ENCODE measurements around the gene HSPE1. TPM values are rescaled to one million over a fixed set of nuclear protein-coding genes. Genes with fewer than 3 reads are reported as not detected.
A peak's percentile ranks its signal among the peaks of the same experiment; 100 is the strongest.

The HSPE1 gene
- total RNA-seq, 4 donors from 2014 or later: 3.4 to 151 (median 56.4) TPM

- H3K27ac ChIP-seq: peak overlapping the region; percentile 22 to 56 (median 27)
- H3K4me3 ChIP-seq: no peak overlapping the region
- TF ChIP-seq POLR2AphosphoS5 (IDR thresholded peaks at IDR 0.05) (no peak), POLR2A (IDR thresholded peaks at IDR 0.05) (no peak), EP300 (IDR thresholded peaks at IDR 0.05; ENCODE audit: low read depth) (no peak)
- TF ChIP-seq, protein P1, sequence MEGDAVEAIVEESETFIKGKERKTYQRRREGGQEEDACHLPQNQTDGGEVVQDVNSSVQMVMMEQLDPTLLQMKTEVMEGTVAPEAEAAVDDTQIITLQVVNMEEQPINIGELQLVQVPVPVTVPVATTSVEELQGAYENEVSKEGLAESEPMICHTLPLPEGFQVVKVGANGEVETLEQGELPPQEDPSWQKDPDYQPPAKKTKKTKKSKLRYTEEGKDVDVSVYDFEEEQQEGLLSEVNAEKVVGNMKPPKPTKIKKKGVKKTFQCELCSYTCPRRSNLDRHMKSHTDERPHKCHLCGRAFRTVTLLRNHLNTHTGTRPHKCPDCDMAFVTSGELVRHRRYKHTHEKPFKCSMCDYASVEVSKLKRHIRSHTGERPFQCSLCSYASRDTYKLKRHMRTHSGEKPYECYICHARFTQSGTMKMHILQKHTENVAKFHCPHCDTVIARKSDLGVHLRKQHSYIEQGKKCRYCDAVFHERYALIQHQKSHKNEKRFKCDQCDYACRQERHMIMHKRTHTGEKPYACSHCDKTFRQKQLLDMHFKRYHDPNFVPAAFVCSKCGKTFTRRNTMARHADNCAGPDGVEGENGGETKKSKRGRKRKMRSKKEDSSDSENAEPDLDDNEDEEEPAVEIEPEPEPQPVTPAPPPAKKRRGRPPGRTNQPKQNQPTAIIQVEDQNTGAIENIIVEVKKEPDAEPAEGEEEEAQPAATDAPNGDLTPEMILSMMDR (IDR thresholded peaks at IDR 0.05): no peak
- peaks cover 0 to 35% (median 10%) of the 10 kb centered on the region in 4 donors for H3K36me3 ChIP-seq
- no peak for DNase-seq
- intact Hi-C loops (cut with DNase I; ENCODE audit: low total_unique reads): no loop called here
- no peaks in the 10 kb centered on the region for H3K27me3 ChIP-seq
- peaks cover 0 to 51% (median 12%) of the 10 kb centered on the region in 4 donors for H3K4me1 ChIP-seq
- H3K9me3 ChIP-seq: no peaks in the 10 kb centered on the region
- WGBS, 2 donors (ENCODE audit: low coverage in 1 of 2): 70 to 73% methylated on average over 2 to 4 of the region's 4 CpGs
- in situ Hi-C loops (cut with MboI; ENCODE audit: low pct_ligation_motif_present in 1 of 4, low pct_unique_long_range_greater_than_20kb in 1 of 4, low sequenced_read_pairs in 3 of 4): no loop called here
Measured at GRCh38 chr2:197460649-197461048, 39.5 kb upstream of the HSPE1 start.

- Histone ChIP-seq H3K4me3 (no peak overlapping the region), H3K27ac (peak overlapping the region; percentile 22 to 56 (median 34)), H3K4me1 (peaks cover 0 to 51% (median 11%) of the 10 kb centered on the region in 4 donors), H3K36me3 (peaks cover 0 to 37% (median 11%) of the 10 kb centered on the region in 4 donors), H3K9me3 (no peaks in the 10 kb centered on the region), H3K27me3 (no peaks in the 10 kb centered on the region)
- intact Hi-C loops (cut with DNase I; ENCODE audit: low total_unique reads): no loop called here
- DNase-seq: no peak
- WGBS, 2 donors (ENCODE audit: low coverage in 1 of 2): 78 to 80% methylated on average over 1 to 2 of the region's 2 CpGs
- TF ChIP-seq, protein P1 (IDR thresholded peaks at IDR 0.05): no peak
- TF ChIP-seq EP300 (IDR thresholded peaks at IDR 0.05; ENCODE audit: low read depth) (no peak), POLR2A (IDR thresholded peaks at IDR 0.05) (no peak)
- in situ Hi-C loops (cut with MboI; ENCODE audit: low pct_ligation_motif_present in 1 of 4, low pct_unique_long_range_greater_than_20kb in 1 of 4, low sequenced_read_pairs in 3 of 4): no loop called here
Measured at GRCh38 chr2:197461057-197461456, 39.1 kb upstream of the HSPE1 start.

GRCh38 chr2:197464175-197464574 lies 36.0 kb upstream of the HSPE1 start:
- in situ Hi-C loops (cut with MboI; ENCODE audit: low pct_ligation_motif_present in 1 of 4, low pct_unique_long_range_greater_than_20kb in 1 of 4, low sequenced_read_pairs in 3 of 4): no loop called here
- WGBS, 2 donors (ENCODE audit: low coverage in 1 of 2): 67 to 91% methylated on average over 1 of the region's 1 CpG
- peaks cover 0 to 27% (median 7%) of the 10 kb centered on the region in 4 donors for H3K4me1 ChIP-seq
- intact Hi-C loops (cut with DNase I; ENCODE audit: low total_unique reads): no loop called here
- TF ChIP-seq, protein P1 (IDR thresholded peaks at IDR 0.05): no peak
- no peak for TF ChIP-seq POLR2AphosphoS5 (IDR thresholded peaks at IDR 0.05)
- no peak for TF ChIP-seq POLR2A (IDR thresholded peaks at IDR 0.05)
- TF ChIP-seq EP300 (IDR thresholded peaks at IDR 0.05; ENCODE audit: low read depth): no peak
- H3K4me3 ChIP-seq: no peak overlapping the region
- DNase-seq: no peak
- peaks cover 0 to 63% (median 24%) of the 10 kb centered on the region in 4 donors for H3K36me3 ChIP-seq
- H3K27me3 ChIP-seq: no peaks in the 10 kb centered on the region
- H3K9me3 ChIP-seq: no peaks in the 10 kb centered on the region
- no peak overlapping the region for H3K27ac ChIP-seq

- no peak for DNase-seq
- Histone ChIP-seq H3K36me3 (peaks cover 0 to 77% (median 34%) of the 10 kb centered on the region in 4 donors), H3K27ac (no peak overlapping the region), H3K4me1 (no peaks in the 10 kb centered on the region), H3K27me3 (no peaks in the 10 kb centered on the region), H3K4me3 (no peak overlapping the region), H3K9me3 (no peaks in the 10 kb centered on the region)
- in situ Hi-C loops (cut with MboI; ENCODE audit: low pct_ligation_motif_present in 1 of 4, low pct_unique_long_range_greater_than_20kb in 1 of 4, low sequenced_read_pairs in 3 of 4): no loop called here
- no peak for TF ChIP-seq EP300 (IDR thresholded peaks at IDR 0.05; ENCODE audit: low read depth)
- TF ChIP-seq, protein P1 (IDR thresholded peaks at IDR 0.05): no peak
- intact Hi-C loops (cut with DNase I; ENCODE audit: low total_unique reads): no loop called here
- 97 to 100% methylated on average over 1 to 5 of the region's 5 CpGs for WGBS, 2 donors (ENCODE audit: low coverage in 1 of 2)
Measured at GRCh38 chr2:197472166-197472565, 28.0 kb upstream of the HSPE1 start.

Measured in transverse colon (tissue), 4 donors.